ENCODE measurements around the gene NDUFB8.

The NDUFB8 gene

DNA sequence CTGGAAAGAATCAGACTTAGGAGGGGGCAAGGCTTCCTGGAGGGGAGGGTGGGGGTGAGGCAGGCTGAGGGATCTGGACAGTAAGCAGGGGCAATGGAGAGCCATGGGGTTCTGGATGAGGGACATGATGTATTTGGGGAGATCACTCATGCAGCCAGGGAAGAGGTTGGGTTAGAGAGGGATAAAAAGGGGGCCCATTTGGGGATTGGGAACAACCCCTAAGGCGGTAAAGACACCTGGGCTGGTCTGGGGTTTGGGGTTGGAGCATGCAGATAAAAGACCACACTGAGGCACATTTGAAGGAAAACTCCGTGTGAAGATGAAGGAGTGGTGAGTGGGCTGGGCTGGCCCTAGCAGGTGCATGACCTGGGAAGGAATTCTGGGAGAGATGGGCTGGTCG is 36.9 kb upstream of the NDUFB8 start:
- Histone ChIP-seq H3K4me1 (ENCODE audit: insufficient read depth, poor library complexity, severe bottlenecking) (no peaks in the 10 kb centered on the region), H3K9me3 (ENCODE audit: severe bottlenecking) (no peaks in the 10 kb centered on the region), H3K27me3 (ENCODE audit: insufficient read depth, poor library complexity, severe bottlenecking) (peaks cover 72% of the 10 kb centered on the region), H3K36me3 (ENCODE audit: low read depth) (no peaks in the 10 kb centered on the region), H3K4me3 (ENCODE audit: severe bottlenecking) (no peak overlapping the region), H3K27ac (ENCODE audit: poor library complexity, severe bottlenecking) (no peak overlapping the region)
- DNase-seq (ENCODE audit: low spot score) (no peak), ATAC-seq (ENCODE audit: low read depth) (no peak)
- TF ChIP-seq, protein P1, sequence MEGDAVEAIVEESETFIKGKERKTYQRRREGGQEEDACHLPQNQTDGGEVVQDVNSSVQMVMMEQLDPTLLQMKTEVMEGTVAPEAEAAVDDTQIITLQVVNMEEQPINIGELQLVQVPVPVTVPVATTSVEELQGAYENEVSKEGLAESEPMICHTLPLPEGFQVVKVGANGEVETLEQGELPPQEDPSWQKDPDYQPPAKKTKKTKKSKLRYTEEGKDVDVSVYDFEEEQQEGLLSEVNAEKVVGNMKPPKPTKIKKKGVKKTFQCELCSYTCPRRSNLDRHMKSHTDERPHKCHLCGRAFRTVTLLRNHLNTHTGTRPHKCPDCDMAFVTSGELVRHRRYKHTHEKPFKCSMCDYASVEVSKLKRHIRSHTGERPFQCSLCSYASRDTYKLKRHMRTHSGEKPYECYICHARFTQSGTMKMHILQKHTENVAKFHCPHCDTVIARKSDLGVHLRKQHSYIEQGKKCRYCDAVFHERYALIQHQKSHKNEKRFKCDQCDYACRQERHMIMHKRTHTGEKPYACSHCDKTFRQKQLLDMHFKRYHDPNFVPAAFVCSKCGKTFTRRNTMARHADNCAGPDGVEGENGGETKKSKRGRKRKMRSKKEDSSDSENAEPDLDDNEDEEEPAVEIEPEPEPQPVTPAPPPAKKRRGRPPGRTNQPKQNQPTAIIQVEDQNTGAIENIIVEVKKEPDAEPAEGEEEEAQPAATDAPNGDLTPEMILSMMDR (IDR thresholded peaks at IDR 0.05; ENCODE audit: poor library complexity, severe bottlenecking), result no peak

DNA sequence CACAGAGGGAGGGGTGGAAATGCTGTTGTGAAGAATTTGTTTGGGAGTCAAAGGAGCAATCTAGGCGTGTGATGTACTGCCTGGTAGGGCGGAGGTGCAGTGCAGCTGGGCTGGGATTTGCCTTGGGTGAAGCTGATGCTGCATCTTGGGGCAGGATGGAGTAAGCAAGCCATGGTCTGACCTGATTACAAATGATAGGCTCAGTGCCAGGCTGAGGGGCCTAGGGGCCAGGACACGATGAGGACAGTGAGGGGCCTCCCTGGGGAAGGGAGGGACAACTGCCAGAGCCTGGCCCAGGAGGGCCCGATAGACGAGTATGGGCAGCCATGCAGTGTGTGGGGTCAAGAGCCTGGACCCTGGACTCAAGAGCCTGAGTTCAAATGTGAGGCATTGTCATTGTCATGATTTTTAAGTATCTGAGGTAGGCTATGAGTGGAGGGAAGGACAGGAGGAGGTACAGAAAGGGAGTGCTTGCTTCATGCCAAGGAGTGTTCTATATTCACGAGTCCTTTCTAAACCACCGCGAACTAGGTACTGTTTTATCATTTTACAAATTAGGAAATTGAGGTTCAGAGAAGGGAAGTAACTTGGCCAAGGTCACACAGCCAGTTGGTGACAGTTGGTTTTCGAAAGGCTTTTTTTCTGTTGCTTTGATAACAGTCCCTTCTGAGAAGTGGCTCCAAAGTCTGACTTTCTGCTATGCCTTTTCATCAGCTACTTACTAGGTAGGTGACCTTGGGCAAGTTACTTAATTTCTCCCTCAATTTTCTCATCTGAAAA is 35.7 kb upstream of the NDUFB8 start:
- no peak for ATAC-seq (ENCODE audit: low read depth)
- no peak overlapping the region for H3K27ac ChIP-seq (ENCODE audit: poor library complexity, severe bottlenecking)

DNA sequence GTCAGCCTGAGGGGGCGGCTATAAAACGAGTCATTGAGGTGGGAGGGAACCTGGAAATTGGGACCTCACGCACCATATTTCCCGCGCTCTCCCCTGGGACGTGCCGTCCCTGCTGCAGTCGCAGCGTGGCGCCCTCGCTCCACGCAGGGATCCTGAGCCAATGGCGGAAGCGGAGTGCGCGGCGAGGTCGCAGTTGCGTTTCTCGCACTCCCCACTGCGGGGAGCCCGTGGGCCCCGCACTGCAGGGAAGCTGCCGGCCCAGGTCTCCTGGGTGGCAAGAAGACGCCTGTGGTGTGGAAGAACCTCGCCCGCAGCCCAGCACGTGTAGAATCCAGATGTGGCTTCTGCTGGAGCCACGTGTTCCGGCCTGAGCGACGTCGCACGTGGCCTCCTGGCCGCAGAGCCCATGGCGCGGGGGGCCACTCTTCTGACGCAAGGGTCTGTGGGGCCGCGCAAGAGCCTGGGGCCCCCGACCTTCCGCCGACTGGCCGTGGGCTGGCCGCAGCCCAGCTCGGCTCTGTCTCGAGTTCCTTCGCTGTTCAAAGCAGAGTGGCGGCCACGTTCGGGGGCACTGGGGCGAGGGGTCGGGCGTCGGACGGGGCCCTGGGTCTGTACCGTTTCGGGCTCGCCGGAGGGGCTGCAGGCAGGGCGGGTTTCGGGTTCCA is 32.5 kb upstream of the NDUFB8 start:
- Histone ChIP-seq H3K4me3 (ENCODE audit: severe bottlenecking) (no peak overlapping the region), H3K27me3 (ENCODE audit: insufficient read depth, poor library complexity, severe bottlenecking) (peaks cover 32% of the 10 kb centered on the region), H3K36me3 (ENCODE audit: low read depth) (no peaks in the 10 kb centered on the region), H3K9me3 (ENCODE audit: severe bottlenecking) (no peaks in the 10 kb centered on the region), H3K4me1 (ENCODE audit: insufficient read depth, poor library complexity, severe bottlenecking) (no peaks in the 10 kb centered on the region), H3K27ac (ENCODE audit: poor library complexity, severe bottlenecking) (no peak overlapping the region)
- ATAC-seq (ENCODE audit: low read depth), result peak; percentile 78
- DNase-seq (ENCODE audit: low spot score), result peak; percentile 69
- TF ChIP-seq, protein P1 (IDR thresholded peaks at IDR 0.05; ENCODE audit: poor library complexity, severe bottlenecking), result peak; percentile 93

More for the DNA sequence above, 35.7 kb upstream of the NDUFB8 start:
- H3K36me3 ChIP-seq (ENCODE audit: low read depth), result no peaks in the 10 kb centered on the region
- H3K9me3 ChIP-seq (ENCODE audit: severe bottlenecking), result no peaks in the 10 kb centered on the region
- DNase-seq (ENCODE audit: low spot score), result no peak
- H3K27me3 ChIP-seq (ENCODE audit: insufficient read depth, poor library complexity, severe bottlenecking), result peaks cover 65% of the 10 kb centered on the region
- TF ChIP-seq, protein P1 (IDR thresholded peaks at IDR 0.05; ENCODE audit: poor library complexity, severe bottlenecking), result no peak
- no peaks in the 10 kb centered on the region for H3K4me1 ChIP-seq (ENCODE audit: insufficient read depth, poor library complexity, severe bottlenecking)
- no peak overlapping the region for H3K4me3 ChIP-seq (ENCODE audit: severe bottlenecking)

DNA sequence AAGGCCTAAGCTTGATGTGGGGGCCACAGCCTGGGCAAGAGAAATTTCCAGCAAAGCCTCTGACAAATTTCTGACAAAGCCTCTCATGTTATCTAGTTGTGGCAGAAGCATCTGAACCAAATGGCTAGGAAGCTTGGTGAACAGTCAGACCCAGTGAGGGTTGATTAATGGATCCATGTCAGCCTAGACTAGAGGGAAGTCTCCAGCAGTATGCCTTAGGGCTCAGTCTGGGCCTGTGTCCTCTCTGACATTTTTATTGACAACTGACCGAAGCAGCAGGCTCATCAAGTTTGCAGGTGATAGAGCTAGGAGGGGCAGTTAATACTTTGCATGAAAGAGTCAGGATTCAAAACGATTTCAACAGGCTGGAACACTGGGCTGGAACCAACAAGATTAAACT is 31.3 kb upstream of the NDUFB8 start:
- ATAC-seq (ENCODE audit: low read depth), result no peak
- Histone ChIP-seq H3K9me3 (ENCODE audit: severe bottlenecking) (no peaks in the 10 kb centered on the region), H3K27ac (ENCODE audit: poor library complexity, severe bottlenecking) (no peak overlapping the region), H3K4me1 (ENCODE audit: insufficient read depth, poor library complexity, severe bottlenecking) (no peaks in the 10 kb centered on the region), H3K36me3 (ENCODE audit: low read depth) (no peaks in the 10 kb centered on the region), H3K27me3 (ENCODE audit: insufficient read depth, poor library complexity, severe bottlenecking) (peaks cover 29% of the 10 kb centered on the region), H3K4me3 (ENCODE audit: severe bottlenecking) (no peak overlapping the region)
- no peak for DNase-seq (ENCODE audit: low spot score)
- TF ChIP-seq, protein P1 (IDR thresholded peaks at IDR 0.05; ENCODE audit: poor library complexity, severe bottlenecking), result no peak

DNA sequence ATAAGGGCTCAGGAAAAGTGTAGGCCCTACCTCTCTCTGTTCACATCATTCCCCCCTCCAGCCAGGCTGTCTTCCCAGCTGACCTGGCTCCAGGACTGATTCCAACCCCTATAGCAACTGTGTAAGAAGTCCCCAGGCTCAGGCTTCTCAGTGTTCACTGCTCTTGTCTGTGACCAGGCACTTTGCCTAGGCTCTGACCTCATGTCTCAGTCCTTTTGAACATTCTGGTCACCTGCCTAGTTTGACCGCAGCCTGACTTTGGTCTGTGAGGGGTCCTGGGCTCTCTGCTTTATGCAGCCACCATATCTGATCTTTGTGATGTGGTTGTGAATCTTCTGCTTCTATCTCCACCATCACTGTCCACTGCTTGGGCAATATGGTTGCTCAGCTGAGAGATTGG is 30.6 kb upstream of the NDUFB8 start:
- Histone ChIP-seq H3K4me3 (ENCODE audit: severe bottlenecking) (no peak overlapping the region), H3K4me1 (ENCODE audit: insufficient read depth, poor library complexity, severe bottlenecking) (no peaks in the 10 kb centered on the region), H3K27me3 (ENCODE audit: insufficient read depth, poor library complexity, severe bottlenecking) (peaks cover 26% of the 10 kb centered on the region), H3K27ac (ENCODE audit: poor library complexity, severe bottlenecking) (no peak overlapping the region), H3K36me3 (ENCODE audit: low read depth) (no peaks in the 10 kb centered on the region), H3K9me3 (ENCODE audit: severe bottlenecking) (no peaks in the 10 kb centered on the region)
- ATAC-seq (ENCODE audit: low read depth) (no peak), DNase-seq (ENCODE audit: low spot score) (no peak)
- TF ChIP-seq, protein P1 (IDR thresholded peaks at IDR 0.05; ENCODE audit: poor library complexity, severe bottlenecking), result no peak
